Fibroblast of skin of scalp (primary cell): Measurements from ENCODE around the gene SLC44A1.
A peak's percentile ranks its signal among the peaks of the same experiment; 100 is the strongest.

Experiments used
- DNase-seq: peaks from one replicate; pipeline ENCODE4 v3.0.0-alpha.2; 2013

SLC44A1 gene

GRCh38 chr9:105305856-105306255, 61.4 kb downstream of the SLC44A1 start:
- no peak for DNase-seq

DNA sequence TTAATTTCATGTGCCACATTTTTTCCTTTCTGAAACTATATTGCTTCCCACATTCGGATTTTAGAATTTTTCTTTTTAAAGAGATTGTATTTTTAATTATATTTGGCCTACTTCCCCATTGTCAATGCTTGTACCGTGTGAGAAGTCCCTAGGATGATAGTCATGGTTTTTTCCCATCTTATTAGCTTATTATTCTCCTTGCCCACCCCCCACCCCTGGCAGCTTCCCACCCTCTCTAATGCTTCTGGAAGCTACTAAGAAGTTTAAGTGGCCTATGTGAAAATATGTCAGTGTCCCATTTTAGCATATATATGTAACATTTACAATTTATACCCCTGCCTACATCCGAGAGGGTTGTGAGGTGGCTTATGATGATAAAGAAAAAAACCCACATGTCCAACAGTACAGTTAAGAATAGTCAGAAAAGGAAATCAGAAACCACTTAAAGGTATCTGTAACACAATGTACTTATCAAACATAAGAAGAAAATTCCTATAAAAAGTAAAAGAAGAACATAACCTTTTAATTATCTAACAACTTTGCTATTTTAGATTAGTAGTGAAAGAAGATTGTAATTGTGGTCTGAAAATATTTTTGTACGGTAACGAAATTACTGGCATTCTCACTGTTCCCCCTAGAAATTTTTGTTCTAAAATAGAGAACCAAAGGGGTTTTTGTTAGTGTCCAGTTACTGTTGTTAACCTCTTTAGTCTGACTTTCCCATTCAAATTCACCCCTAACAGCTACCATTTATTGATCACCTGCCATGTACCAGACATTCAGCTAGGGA, 62.1 kb downstream of the SLC44A1 start:
- DNase-seq, result no peak

DNA sequence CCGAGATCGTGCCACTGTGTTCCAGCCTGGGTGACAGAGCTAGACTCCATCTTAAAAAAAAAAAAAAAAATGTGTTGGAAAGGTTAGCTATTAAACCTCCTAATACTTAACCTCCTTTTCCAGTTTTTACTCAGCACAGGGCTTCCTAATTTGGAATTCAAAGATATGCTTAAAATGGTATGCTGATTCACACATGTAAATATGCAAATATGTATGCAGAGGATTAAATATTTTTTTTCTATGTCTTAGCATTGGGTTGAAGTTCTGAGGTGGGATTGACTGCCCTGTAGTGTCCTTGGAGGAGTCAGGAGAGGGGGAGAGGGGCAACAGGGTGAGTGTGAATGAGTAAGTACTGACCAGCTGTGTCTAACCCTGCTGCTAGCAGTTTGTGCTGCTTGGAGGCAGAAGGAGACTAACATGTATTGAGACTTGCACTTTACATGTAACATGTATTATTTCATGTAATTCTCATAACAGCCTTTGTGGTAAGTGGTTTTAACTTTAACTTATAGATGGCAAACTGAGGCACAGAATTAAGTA, 63.2 kb downstream of the SLC44A1 start:
- DNase-seq, result peak; percentile 53

DNA sequence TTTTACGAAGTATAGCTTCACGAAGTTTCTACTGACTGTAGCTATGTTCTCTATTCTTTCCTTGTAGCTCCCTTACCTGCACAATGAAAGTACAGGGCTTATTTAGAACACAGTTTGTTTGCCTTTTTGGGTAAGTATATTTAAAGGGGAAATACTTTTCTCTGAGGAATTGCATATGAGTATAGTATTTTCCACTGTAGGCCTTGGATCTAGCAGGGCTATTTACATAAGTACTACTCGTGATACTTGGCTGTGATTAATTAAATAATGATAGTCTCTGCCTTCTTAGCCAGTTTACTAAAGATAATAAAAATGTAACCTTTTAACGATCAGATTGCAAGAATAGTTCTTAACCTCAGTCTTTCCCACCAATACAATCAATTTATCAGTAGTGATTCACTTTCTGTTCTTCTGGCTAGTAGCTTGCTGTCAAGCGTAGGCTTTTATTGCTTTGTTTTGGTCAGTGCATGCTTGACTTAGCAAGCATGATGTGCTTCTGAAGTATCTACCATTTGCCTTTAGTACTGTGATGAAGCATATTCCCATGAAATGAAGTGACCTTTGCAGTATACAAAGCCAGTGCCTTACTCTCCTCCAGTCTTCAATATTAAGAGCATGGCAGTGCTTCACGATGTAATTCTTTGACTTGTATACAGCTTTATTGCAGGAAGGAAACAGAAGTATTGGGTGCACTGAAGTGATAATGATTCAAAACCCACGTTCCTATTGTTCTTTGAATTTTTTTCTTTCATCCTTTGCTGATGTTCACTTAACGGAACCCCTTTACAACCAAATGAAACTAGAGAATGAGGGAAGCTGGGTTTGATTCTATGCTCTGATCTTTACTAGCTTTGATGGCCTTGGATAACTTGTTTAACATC, 64.2 kb downstream of the SLC44A1 start:
- DNase-seq, result no peak

DNA sequence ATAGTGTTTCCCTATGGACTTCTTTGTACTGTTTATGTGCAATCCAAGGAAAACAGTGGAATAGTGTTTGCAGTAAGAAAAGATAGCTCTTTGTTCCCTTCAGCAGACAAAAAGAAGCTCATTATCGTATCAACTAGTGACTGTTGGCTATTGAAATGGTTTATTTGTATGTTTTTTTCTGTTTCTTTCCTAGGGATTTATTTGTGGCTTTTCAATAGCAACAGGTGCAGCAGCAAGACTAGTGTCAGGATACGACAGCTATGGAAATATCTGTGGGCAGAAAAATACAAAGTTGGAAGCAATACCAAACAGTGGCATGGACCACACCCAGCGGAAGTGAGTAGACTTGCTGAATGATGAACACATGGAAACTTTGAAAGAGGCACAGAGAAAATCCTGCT, 65.1 kb downstream of the SLC44A1 start:
- DNase-seq, result no peak

GRCh38 chr9:105311306-105311705, 66.9 kb downstream of the SLC44A1 start:
- no peak for DNase-seq

DNA sequence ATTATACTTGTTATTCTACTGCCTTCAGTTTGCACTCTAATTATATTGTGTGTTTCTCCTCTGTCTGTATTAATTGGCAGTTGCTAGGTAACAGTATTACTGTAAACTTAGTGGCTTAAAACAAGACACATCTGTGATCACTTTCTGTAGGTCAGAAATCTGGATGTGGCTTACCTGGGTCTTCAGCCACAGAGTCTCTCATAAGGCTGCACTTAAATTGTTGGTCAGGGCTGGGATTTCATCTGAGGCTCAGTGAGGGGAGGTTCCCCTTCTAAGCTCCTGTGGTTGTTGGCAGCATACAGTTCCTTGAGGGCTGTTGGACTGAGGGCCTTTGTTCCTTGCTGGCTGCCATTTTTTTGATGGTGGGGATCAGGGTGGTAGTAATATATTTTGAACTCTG, 68.8 kb downstream of the SLC44A1 start:
- DNase-seq, result no peak

GRCh38 chr9:105316703-105317102, 72.3 kb downstream of the SLC44A1 start:
- no peak for DNase-seq

DNA sequence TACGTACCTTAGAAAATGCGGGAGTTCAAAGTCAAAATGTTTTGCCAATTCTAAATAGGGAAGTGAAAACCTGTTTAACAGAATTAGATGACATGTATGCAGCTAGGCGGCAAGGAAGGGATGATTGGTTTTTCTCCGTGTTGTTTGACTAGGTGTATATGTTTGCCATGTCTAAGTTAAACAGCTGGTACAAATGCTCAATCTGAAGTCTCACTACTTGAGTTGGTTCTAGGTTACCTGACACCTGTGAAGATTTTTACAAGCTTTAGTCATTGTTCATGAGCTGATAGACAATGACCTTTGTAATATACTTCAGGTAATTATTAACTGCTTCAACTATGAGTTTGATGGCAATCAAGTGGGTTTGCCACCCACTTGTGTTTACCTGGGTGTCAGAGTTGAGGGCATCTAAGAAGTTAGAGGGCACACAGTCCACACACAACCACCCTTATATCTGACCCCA, 74.3 kb downstream of the SLC44A1 start:
- DNase-seq, result no peak

DNA sequence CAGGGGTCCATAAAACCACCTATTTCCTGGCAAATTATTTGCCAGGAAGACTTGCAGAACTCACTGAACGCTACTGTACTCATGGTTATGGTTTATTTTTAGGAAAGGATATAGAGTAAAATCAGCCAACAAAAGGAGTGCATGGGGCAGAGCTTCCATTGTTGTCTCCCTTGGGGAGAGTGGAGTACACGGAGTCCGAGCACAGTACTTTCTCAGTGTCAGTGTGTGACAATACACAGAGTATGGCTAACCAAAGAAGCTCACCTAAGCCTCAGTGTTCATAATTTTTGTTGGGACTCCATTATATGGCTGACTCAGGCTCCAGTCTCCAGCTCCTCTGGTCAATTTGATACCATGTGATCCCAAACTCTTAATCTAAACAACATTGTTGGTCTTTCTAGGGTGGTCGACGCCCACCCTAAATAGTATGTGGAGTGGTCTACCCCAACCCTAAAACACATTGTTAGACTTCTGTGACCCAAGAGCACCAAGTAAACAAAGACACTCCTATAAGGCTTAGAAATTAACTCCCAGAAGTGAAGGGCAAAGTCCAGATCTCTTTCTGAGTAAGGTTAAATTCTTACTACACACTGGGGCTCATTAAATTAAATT, 74.9 kb downstream of the SLC44A1 start:
- no peak for DNase-seq

DNA sequence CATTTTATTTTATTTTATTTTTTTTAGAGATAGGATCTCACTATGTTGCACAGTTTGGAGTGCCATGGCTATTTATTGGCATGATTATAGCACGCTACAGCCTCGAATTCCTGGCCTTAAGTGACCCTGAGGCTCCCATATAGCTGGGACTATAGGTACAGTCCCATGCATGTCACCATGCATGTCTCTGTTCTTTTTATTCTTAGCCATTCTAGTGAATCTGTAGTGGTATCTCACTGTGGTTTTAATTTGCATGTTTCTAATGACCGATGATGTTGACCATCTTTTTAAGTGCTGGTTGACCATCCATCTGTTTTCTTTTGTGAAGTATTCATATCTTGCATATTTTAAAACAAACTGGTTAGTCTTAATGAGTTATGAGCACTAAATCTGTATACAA, 76.1 kb downstream of the SLC44A1 start:
- DNase-seq, result no peak

DNA sequence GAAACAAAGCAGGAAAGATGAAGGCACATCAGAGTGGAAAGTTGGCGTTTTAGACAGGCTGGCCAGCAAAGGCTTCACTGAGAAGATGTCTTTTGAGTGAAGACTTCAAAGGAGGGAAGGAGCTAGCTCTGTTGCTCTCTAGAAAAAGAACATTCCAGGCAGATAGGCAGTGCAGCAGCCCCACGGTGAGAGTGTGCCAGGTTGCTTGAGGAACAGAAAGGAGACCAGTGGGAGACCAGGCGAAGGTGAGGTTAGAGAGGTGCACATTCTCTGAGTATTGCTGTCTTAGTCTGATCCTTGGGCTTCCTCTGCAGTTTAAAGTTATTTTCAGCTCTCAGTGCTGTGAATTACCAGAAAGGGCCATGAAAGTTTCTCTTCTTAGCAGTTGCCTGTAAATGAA, 83.8 kb downstream of the SLC44A1 start:
- DNase-seq, result no peak

GRCh38 chr9:105328872-105329718, 84.6 kb downstream of the SLC44A1 start:
- DNase-seq, result no peak

GRCh38 chr9:105329719-105330062, 85.2 kb downstream of the SLC44A1 start:
- DNase-seq, result no peak

- no peak for DNase-seq
Observed at GRCh38 chr9:105330201-105330600, 85.8 kb downstream of the SLC44A1 start.

- DNase-seq, result no peak
Observed at GRCh38 chr9:105330755-105331154, 86.3 kb downstream of the SLC44A1 start.

DNA sequence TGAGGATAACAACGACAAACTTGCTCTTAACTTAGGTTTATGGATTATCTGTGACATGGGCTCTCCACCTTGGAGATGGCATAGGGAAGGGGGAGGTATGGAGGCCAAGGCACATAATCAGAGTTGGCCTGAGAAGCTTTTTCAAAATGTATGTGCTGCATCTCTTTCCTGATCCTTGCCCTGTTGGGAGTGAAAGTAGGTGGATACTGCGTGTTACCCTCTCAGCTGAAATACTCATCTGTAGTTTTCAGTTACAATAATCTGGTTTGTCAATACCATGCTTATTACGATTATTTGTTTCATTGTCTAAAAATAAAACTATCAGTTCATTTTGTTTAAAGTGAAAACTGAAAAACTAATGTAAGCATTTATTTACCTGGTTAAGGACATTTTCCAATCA, 86.7 kb downstream of the SLC44A1 start:
- no peak for DNase-seq

- DNase-seq, result no peak
Observed at GRCh38 chr9:105331755-105332154, 87.3 kb downstream of the SLC44A1 start.

DNA sequence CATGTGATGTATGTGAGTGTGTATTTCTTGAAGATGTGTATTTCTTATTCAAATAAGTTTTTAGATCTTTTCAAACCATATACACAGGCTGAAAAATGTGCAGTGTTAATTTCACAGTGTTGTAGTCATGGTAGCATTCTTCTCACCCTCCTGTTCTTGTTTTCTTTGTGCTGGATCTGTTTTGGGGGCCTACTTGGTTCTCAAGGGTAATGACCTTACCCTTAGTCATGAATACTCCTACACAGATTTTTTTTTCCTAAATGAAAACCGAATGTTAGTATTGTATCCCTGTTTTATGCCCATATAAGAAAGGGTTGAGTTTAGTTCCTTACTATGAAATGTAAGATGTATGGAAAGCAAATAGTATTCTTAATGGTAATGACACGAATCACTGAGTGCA, 88.0 kb downstream of the SLC44A1 start:
- peak; percentile 74 for DNase-seq

DNA sequence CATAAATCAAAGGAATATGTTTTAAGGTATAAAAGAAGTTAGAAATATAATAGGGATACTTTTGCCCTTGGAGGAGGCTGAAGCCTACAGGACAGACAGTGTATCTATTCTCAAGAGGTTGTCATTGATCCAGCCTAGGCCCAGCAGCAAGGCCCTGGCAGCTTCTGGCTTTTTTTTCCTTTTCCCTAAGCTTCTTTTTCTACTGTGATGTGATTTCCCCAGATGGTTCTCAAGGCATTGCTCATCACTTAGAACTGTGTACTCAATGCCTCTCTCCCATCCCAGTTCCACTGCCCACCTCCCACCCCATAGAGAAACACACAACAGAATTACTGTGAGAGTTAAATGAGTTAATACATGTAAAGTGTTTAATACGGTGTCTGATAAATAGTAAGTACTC, 88.6 kb downstream of the SLC44A1 start:
- peak; percentile 51 for DNase-seq

GRCh38 chr9:105333811-105334210, 89.4 kb downstream of the SLC44A1 start:
- DNase-seq, result no peak

- DNase-seq, result no peak
Observed at GRCh38 chr9:105338308-105338707, 93.9 kb downstream of the SLC44A1 start.
